Heart left ventricle (tissue), 16 donors: Measurements from ENCODE around the gene RIMS4. TPM values are rescaled to one million over a fixed set of nuclear protein-coding genes. Genes with fewer than 3 reads are reported as not detected.

Experiments used
- ATAC-seq, 4 donors: fragments of 200-7000 bp; cut with Tn5 transposase; one replicate each; pipeline ENCODE4 v1.9.1; 2020 to 2022; ENCODE audit warnings: moderate library complexity in 4 of 4, mild to moderate bottlenecking in 3 of 4, moderate number of reproducible peaks in 1 of 4
- DNase-seq, 5 donors: peaks; one replicate each; pipeline ENCODE4 v3.0.0-alpha.2; 2020
- H3K27ac ChIP-seq, 12 donors: fragments of 200-600 bp; sonication (generic) in 4 of 12; one replicate each; pipeline versions ENCODE4 v1.5.0 to v1.8.0; 2016 to 2022; ENCODE audit warnings: mild to moderate bottlenecking in 2 of 12
- H3K27me3 ChIP-seq, 9 donors: fragments of 200-600 bp; sonication (generic) in 2 of 9; one replicate each; pipeline versions ENCODE4 v1.5.1 to v1.8.0; 2016 to 2022; ENCODE audit warnings: mild to moderate bottlenecking in 3 of 9
- H3K36me3 ChIP-seq, 9 donors: fragments of 200-600 bp; sonication (generic) in 2 of 9; one replicate each; pipeline versions ENCODE4 v1.5.0 to v1.8.0; 2018 to 2022; ENCODE audit warnings: mild to moderate bottlenecking in 2 of 9
- H3K4me1 ChIP-seq, 12 donors: fragments of 200-600 bp; sonication (generic) in 4 of 12; one replicate each; pipeline versions ENCODE4 v1.5.0 to v1.8.0; 2016 to 2022; ENCODE audit warnings: mild to moderate bottlenecking in 3 of 12
- H3K4me3 ChIP-seq, 12 donors: fragments of 200-600 bp; sonication (generic) in 4 of 12; one replicate each; pipeline versions ENCODE4 v1.5.0 to v1.8.0; 2017 to 2022; ENCODE audit warnings: mild to moderate bottlenecking in 9 of 12, moderate library complexity in 4 of 12
- H3K9me3 ChIP-seq, 12 donors: fragments of 200-600 bp; sonication (generic) in 4 of 12; one replicate each; pipeline versions ENCODE4 v1.5.0 to v1.8.0; 2016 to 2022; ENCODE audit warnings: mild to moderate bottlenecking in 1 of 12
- CTCF ChIP-seq, 12 donors: fragments of 200-600 bp; sonication (generic) in 4 of 12; IDR thresholded peaks; one replicate each; pipeline versions ENCODE4 v1.5.0 to v1.8.0; 2018 to 2022; ENCODE audit warnings: antibody characterized with exemption in 12 of 12, mild to moderate bottlenecking in 5 of 12
- POLR2A ChIP-seq, 2 donors: fragments of 450-650 bp; IDR thresholded peaks; one replicate each; pipeline ENCODE4 v1.6.1; 2017; ENCODE audit warnings: antibody characterized with exemption in 2 of 2, mild to moderate bottlenecking in 2 of 2, moderate library complexity in 2 of 2
- WGBS, 4 donors: extraction: QIAGEN DNeasy Blood & Tissue Kit in 2 of 4; methylation state at CpG; one replicate each; pipeline versions ENCODE4 v1.1.5 to v1.1.7; 2013 to 2018; 5-methylcytosine and 5-hydroxymethylcytosine counted together
- intact Hi-C, 10 donors: fragments of 100-400 bp; cut with DNase I; formaldehyde crosslinking; loops; one replicate each; pipeline versions ENCODE4 v1.11.1 to v1.14.2; 2022
- polyA plus RNA-seq, 2 donors: library from polyadenylated mRNA; stranded (reverse); fragments of 200-250 nt; gene quantifications; one replicate each; pipeline ENCODE4 v1.2.3, GENCODE V29; 2013
- total RNA-seq, 9 donors: library from RNA; depleted of rRNA in 2 of 9; stranded (reverse); fragments of >200 nt in 2 of 9; fragmentation: NEBNext Ultra II Directional in 3 of 9; extraction: Animal tissue kit (Norgen Biotek cat#: 25700) in 3 of 9; gene quantifications; one replicate each; pipeline versions ENCODE4 v1.1.0 to v1.2.4, GENCODE V29; 2016 to 2023
- donor health status: ischemic (EF 13 %, LVEDD 7.1; RV severe dilation, severe dysfunction).
- donor health status: healthy with polysubstance abuse.
- donor health status: DM: no; HTN: yes; CAD: no.
- donor health status: DM: no; HTN: no; CAD: no.
- donor health status: ischemic (EF 25% LVEDD 6.9; RV normal size, moderate dysfunction).
- donor health status: ischemic (EF 25% LVEDD 5.7; RV mildly dilated, moderate dysfunction).
- donor health status: healthy.
- donor health status: DM: yes; HTN: yes; CAD: no.
- donor health status: ischemic (EF 35%, LVEDD 5.7; RV mildly dilated, moderate dysfunction).
- donor health status: nonischemic (EF 11% LVEDD 7.7; RV severe dilation, severe dysfunction).
- donor health status: DM: yes; HTN: yes; CAD: no.
- donor health status: PGD.
- donor health status: ischemic (EF 29% LVEDD 5.4; RV normal size, mild dysfunction).
- donor health status: nonischemic (EF 23%, LVEDD 6.1; RV moderate dilation, normal function).

Gene RIMS4
- total and polyA plus RNA-seq, 11 donors: 0.04 to 0.59 (median 0.11) TPM; not detected in 5

- H3K27ac ChIP-seq: peak overlapping the region in 11 of 12 donors; percentile 33 to 71 (median 54)
- H3K36me3 ChIP-seq: no peaks in the 10 kb centered on the region
- no peaks in the 10 kb centered on the region for H3K27me3 ChIP-seq
- 36 to 57% (median 47%) methylated on average over 5 to 7 of the region's 7 CpGs for WGBS, 4 donors
- DNase-seq (peak in 2 of 5 donors; percentile 33 to 51), ATAC-seq (peak; percentile 44 to 73 (median 46))
- H3K4me3 ChIP-seq: no peak overlapping the region
- peaks cover 0 to 27% (median 10%) of the 10 kb centered on the region in 12 donors for H3K4me1 ChIP-seq
- H3K9me3 ChIP-seq: no peaks in the 10 kb centered on the region
- intact Hi-C loops: no loop called here
- TF ChIP-seq POLR2A (IDR thresholded peaks at IDR 0.05): no peak
- no peak for TF ChIP-seq CTCF (IDR thresholded peaks at IDR 0.05)
Observed at GRCh38 chr20:44720621-44720996, 89.7 kb downstream of the RIMS4 start.

DNA sequence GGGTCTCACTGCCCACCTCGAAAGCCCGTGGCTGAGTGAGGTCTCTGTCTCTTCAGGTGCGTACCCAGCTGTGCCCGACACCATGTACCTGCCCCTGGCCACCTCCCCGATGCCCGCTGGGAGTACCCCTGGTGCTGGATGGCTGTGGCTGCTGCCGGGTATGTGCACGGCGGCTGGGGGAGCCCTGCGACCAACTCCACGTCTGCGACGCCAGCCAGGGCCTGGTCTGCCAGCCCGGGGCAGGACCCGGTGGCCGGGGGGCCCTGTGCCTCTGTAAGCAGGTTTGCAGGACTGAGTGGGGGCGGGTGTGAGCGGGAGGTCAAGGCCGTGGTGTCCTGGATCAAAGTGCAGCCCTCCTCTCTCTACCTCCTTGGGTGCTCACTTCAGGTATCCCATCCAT, 90.5 kb downstream of the RIMS4 start:
- H3K4me1 ChIP-seq: peaks cover 0 to 35% (median 18%) of the 10 kb centered on the region in 12 donors
- H3K36me3 ChIP-seq: no peaks in the 10 kb centered on the region
- no peaks in the 10 kb centered on the region for H3K27me3 ChIP-seq
- no peaks in the 10 kb centered on the region for H3K9me3 ChIP-seq
- WGBS, 4 donors: 90 to 95% (median 93%) methylated on average over 13 to 19 of the region's 19 CpGs
- no peak for TF ChIP-seq CTCF (IDR thresholded peaks at IDR 0.05)
- TF ChIP-seq POLR2A (IDR thresholded peaks at IDR 0.05): no peak
- H3K27ac ChIP-seq: peak overlapping the region in 6 of 12 donors; percentile 33 to 71 (median 56)
- no peak overlapping the region for H3K4me3 ChIP-seq
- DNase-seq: peak in 1 of 5 donors; percentile 52
- intact Hi-C loops: no loop called here
- no peak for ATAC-seq

GRCh38 chr20:44717986-44718385, 92.4 kb downstream of the RIMS4 start:
- peak in 1 of 5 donors; percentile 18 for DNase-seq
- 73 to 81% (median 77%) methylated on average over 6 to 10 of the region's 10 CpGs for whole genome bisulfite sequencing, 4 donors

More at GRCh38 chr20:44717986-44718385, 92.4 kb downstream of the RIMS4 start:
- no peaks in the 10 kb centered on the region for H3K27me3 ChIP-seq
- no peaks in the 10 kb centered on the region for H3K9me3 ChIP-seq
- no peak overlapping the region for H3K4me3 ChIP-seq
- no peaks in the 10 kb centered on the region for H3K36me3 ChIP-seq
- no peak for TF ChIP-seq POLR2A (IDR thresholded peaks at IDR 0.05)
- TF ChIP-seq CTCF (IDR thresholded peaks at IDR 0.05): peak in 8 of 12 donors; percentile 6 to 38 (median 18)
- peaks cover 0 to 50% (median 27%) of the 10 kb centered on the region in 12 donors for H3K4me1 ChIP-seq
- no peak for ATAC-seq
- H3K27ac ChIP-seq: no peak overlapping the region
- intact Hi-C loops: no loop called here
